SK-N-MC (cell line): ENCODE results near the gene ZDHHC14.

Source experiments
- EZH2 ChIP-seq: fragments of 200-600 bp; sonication (generic); IDR thresholded peaks from one replicate; pipeline ENCODE4 v1.6.1; 2017; ENCODE audit warnings: antibody characterized with exemption
- FOXP2 ChIP-seq: optimal IDR thresholded peaks from 2 replicates; pipeline ENCODE3; 2011; ENCODE audit warnings: mild to moderate bottlenecking, moderate library complexity; ENCODE audit not compliant: insufficient read depth; ENCODE audit errors: extremely low read length, control extremely low read depth
- POLR2AphosphoS5 ChIP-seq: IDR thresholded peaks from 2 replicates; pipeline ENCODE4 v1.6.1; 2012; ENCODE audit warnings: mild to moderate bottlenecking, low read depth, low read length, borderline replicate concordance

GRCh38 chr6:157533048-157533871 lies 152.3 kb downstream of the ZDHHC14 start:
- TF ChIP-seq EZH2 (no peak), POLR2AphosphoS5 (no peak), FOXP2 (no peak)
